UCSD-AML1 (cell line): ENCODE data around the gene ATP10A.

Experiments used
- DNase-seq: peaks from one replicate; lab custom pipeline; 2025; ENCODE audit not compliant: unreplicated experiment; lab: John Stamatoyannopoulos, UW

ATP10A gene

DNA sequence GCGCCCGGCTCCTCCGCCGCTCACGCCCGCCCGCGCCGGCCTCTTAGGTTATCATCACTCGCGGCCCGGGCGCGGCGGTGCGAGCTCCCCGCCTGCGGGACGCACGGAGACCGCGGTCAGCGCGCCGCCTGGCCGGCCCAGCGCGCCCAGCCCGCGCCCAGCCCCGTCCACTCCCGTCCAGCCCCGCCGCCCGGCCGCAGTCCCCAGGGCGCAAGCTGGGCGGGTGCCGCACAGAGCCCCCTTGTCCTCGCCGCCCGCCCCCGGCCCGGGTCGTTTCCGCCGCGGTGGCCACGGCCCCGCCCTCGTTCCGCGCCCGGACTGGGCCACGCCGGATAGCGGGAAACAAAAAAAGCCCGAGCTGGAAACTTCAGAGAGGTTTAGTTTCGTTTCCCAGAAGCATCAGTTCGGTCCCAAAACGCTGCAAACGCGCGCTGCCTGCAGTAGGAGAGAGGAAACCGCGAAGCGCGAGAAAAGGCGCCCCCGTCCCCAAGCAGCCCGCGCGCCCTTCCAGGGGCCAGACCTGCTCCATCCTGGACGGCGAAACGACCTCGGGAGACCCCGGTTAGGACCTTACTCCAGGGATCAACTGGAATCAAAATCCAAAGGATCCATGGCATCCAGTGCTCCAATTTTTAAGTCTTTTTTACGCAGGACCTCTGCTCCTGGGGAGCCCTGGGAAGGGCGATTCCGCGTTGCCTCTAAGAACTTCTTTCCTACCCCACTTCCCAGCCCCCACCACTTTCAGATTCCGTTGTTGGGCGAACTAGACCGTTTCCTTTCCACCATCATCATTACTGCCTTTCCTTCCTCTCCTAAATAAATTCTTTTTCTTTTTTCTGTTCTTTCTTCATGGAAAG lies at the start of gene ATP10A:
ATP10A (minus strand) TSS at position 217 of the 857 bp plus-strand sequence. CDS start 231 bp downstream, outside the sequence.
- peak; percentile 70 for DNase-seq

DNA sequence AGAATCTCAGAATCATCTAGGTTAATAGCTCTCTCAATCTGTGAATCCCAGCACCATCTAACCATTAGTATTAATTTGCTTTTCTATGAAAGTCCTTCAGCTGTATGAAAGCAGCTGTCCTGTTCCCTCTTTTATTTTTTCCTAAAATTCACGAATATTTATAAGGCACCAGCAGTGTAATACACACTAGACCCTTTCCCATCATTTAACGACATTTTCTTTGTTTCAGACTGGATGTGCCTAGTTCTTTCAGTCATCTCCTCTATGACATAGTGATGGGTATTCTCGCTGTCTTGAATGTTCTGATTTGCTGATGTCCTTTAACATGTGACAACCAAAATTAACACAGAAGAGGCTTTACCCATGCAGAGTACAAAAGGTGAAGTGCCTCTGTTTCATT lies 48.9 kb upstream of the ATP10A start:
- DNase-seq: no peak

GRCh38 chr15:25910832-25911231 lies 47.7 kb upstream of the ATP10A start:
- no peak for DNase-seq

- DNase-seq: no peak
Measured at GRCh38 chr15:25909806-25910205, 46.7 kb upstream of the ATP10A start.

DNA sequence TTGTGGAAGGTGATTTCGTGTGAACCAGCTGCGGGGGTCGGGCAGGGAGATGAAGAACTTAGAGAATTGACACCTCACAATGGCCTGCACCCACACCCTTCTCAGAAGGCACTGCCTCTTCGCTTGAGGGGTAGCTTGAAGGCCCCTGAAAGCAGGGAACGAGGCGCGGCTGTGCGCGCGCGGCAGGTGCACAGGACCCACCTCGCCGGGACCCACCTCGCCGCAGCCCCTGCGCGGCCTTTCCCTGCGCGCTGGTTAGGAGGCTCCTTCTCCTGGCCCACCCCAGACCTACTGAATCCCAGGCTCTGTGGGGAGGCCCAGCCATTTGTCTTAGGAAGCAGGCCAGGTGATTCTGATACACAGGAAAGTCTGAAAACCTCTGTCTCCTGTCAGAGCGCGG lies 46.2 kb upstream of the ATP10A start:
- no peak for DNase-seq

DNA sequence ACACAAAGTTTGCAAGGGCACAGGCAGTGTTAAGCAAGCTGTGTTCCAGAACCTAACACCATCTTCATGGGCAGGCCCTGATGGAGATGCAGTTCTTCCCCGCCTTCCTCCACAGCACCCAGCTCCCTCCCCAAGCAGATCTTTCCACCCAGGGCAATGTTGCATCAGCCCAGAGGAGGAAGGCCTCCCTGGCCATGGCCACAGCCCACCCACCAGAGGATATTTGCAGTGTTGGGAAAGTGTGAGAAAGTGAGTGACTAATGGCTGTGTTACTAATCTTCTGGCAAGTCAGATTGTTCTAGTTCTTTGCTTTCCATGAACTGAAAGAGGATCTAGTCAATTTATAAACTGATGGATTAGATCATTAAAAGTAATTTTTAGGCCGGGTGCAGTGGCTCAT lies 42.0 kb upstream of the ATP10A start:
- DNase-seq: peak; percentile 48

DNA sequence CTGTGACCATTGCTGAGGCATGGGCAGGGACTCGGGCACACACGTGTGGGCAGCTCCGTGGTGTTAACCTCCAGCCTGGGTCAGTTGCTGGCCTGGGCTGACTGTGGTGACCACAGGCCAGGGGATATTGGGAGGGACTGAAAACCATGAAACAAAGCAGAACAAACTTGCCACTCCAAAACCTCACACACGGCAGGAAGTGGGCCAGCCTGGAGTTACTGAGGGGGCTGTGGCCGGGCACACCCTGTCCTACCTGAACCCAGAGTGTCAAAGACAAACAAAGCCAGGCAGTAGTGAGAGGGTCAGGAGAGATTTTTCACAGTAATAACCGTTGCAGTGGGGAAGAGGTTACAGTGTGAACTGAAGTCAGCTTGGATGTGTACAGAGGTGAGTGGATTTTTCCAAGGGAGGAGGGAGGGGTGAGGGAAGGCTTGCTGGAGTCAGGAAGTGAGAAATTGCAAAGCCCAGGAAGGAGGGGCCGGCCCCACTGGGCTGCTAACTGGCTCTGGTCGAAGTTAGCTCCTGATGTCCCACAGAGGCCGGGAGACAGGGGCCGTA lies 40.0 kb upstream of the ATP10A start:
- peak; percentile 55 for DNase-seq

DNA sequence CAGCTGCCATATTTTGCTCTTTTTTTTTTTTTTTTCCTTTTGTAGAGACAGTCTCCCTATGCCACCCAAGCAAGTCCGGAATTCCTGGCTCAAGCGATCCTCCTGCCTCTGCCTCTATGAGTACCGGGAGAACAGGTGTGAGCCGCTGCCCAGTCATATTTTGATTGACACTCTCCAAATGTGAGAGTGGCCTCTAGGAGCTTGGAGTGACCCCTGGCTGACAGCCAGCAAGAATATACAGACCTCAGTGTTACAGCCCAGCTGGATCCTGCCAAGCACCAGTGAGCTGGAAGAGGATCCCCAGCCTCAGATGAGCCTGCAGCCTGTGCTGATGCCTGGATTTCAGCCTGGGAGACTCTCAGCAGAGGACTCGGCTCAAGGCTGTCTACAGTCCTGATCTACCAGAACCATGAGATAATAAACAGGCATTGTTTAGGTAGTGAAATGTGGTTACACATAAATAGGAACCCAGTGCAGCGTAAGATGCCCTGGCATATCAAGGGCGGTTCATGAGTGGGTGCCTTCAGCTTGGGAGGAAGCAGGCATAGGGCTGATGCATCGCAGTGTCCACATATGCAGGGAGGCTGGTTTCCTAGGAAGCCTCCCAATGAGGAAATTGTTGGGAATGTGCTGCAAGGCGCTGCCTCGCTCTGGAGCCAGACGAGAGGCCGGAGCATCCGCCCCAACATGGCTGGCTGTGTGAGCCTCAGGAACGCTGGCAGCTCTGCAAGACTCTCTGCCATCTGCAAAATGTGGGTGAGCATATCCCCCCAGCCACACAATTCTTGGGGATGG lies 38.9 kb upstream of the ATP10A start:
- DNase-seq: no peak

DNA sequence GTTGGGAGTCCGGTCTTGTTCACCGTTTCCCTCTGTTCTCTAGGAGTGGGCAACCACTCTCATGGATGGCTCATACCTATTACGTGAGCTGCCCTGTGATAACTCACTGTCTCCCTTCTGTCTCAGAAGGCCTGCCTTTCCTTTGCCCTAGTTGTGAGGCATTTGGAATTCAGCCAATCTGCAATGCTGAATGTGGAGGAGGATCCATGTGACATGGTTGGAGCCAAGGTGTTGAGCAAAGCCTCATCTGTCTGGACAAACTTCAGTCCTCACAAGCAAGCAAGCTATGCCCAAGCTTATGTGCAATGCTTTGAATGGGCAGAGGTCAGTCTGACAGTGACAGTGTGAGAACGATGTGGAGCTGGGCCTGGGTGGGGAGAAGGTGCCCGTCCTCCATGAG lies 37.8 kb upstream of the ATP10A start:
- no peak for DNase-seq

DNA sequence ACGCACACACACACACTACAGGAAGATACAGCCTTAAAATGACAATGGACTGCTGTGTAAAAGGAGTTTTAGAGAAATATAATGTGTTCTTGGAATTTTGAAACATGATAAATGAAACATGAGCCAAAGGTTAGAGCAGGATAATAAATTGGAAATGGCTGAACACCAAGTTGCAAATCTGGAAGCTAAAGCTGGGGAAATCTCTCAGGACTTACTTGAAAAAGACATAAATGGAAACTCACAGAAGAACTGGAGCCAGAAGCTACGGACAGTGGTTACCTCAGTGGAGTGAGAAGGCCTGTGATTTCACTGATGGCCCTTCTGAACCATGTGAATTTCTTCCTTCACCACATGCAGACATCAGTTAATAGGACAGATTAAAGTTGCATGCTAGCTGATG lies 37.3 kb upstream of the ATP10A start:
- no peak for DNase-seq

DNA sequence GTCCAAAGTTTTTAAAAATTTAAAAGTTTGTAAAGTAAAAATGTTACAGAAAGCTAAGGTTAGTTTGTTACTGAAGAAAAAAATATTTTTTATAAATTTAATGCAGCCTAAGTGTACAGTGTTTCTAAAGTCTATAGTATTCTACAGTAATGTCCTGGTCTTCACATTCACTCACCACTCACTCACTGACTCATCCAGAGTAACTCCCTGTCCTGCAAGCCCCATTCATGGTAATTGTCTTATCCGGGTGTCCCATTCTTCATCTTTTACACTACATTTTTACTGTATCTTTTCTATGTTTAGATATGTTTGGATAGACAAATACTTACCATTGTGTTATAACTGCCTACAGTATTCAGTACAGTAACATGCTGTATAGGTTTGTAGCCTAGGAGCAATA lies 36.7 kb upstream of the ATP10A start:
- DNase-seq: no peak

DNA sequence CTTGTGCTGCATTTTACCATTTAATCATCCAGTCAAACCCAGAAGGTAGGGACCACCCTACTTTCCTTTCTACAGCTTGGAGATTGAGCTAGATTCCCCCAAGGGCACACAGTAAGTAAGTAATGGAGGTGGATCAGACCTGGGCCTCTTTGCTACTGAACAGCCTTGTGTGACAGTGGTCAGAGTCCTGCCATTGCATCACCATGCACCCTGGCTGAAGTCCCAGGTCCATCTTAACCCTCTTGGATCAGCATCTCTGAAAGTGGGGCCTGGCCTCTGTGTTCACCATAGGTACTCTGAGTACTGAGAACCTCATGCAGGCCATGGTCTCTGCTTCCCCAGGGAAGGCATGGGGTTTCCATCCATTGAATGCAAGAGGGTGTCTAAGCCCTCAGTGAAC lies 34.5 kb upstream of the ATP10A start:
- DNase-seq: no peak

DNA sequence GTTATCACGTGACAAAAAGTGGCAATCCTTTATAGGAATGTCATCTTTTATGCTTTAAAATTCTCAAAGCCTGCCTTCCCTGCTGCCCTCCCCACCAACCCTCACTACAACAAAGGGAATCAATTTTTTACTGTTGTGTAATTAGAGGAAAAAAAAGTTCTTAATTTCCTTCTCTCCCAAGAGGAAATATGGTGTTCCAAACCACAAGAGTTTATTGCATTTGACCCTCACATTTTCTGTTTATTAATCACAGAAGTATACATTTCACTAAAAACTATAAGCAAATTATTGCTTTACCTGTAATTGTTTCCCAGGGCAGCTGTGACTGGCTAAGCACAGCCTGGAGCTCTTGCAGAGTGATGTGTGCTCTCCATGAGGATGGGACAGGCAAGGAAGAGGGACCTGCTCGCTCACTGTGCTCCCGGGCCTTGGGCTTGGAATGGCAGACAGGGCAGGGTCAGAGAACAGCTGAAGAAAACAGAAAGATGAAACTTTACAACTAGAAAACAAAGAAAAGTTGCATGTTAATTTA lies 31.3 kb upstream of the ATP10A start:
- DNase-seq: no peak

DNA sequence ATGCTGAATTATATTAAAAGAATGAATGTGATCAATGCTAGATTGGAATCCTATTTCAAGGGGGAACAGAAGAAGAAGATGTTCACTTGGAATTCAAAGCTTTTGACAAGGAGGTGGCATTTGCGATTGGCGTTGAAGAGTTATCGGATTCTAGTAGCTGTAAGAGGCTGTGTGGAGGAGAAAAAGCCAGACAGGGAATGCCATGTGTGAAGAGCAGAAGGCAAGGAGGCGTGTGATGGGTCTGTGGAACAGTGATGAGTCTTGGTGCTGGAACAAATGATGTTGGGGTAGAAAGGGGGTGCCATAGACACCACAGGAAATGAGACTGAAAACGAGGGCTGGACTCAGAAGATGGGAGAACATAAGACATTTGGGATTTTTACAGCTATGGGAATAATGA lies 30.5 kb upstream of the ATP10A start:
- no peak for DNase-seq

- DNase-seq: no peak
Measured at GRCh38 chr15:25892126-25892525, 29.0 kb upstream of the ATP10A start.

DNA sequence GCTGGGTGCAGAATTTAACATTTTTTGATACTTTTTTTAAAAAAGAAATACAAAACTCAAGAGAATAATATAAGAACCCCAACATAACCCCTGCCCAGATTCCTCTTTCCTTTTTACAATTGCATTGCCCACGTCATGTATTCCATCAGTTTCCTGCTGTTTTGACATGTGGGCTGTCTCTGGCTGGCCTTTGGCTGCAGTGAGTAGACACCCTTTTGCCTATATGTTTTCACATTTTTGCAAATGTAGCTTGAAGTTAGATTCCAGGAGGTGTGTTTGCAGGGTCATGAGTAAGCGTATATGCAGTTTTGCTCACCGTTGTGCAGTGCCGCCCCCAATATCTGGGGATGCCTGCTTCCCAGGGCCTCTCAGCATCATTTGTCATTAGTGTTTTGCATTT lies 28.0 kb upstream of the ATP10A start:
- no peak for DNase-seq

GRCh38 chr15:25890529-25890928 lies 27.4 kb upstream of the ATP10A start:
- DNase-seq: no peak

GRCh38 chr15:25887870-25888269 lies 24.7 kb upstream of the ATP10A start:
- no peak for DNase-seq

DNA sequence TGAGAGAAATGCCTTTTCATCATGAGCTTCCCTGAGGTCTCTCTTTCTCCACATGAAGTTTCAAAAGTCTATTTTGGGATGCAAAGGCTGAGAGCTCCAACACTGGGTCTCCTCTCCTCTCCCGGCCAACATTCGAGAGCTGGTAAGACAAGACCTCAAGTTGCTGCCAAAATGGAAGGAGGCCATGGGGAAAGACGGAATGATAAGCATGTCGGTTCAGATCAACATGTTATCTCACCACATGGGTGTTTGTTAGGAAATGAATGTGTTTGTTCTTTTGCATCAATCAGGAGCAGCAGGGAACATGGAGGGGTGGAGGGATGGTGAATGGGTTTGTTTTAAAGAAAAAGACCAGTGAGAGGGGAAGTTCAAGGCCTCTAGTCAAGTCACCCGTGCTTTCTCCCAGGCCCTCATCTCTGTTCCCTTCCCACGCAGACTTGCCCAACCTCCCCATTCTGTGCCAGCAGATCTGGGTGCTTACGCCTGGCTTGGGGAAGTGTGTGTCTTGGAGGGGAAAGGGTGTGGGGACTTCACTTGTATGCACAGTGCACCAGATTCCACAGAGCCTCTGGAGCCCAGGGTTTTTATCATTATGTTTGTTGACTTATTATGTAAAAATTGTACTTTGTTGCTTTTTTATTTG lies 23.5 kb upstream of the ATP10A start:
- DNase-seq: peak; percentile 29

DNA sequence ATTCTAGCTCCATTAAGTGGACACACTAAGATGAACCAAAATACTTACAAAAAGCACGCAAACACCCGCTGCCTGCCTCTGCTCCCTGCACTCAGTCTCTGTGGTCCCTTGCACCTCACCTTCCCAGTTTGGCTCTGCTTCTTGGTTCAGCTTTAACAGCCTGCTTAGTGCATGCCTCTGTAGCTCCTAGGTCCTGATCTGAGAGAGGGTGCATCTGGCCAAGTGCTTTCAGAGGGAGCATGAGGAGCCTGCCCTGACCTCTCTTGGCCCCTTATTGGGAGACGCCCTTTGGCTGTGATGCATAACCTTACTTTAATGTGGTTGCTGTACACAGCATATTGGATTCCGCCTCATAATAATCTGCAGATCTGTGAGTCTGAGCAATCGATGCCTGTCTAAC lies 21.2 kb upstream of the ATP10A start:
- DNase-seq: no peak
